Measurements from ENCODE around the gene PTPRM. TPM values are rescaled to one million over a fixed set of nuclear protein-coding genes. Genes with fewer than 3 reads are reported as not detected.

PTPRM gene
- total RNA-seq, 1 experiment from 2014 or later: 6.2 TPM

DNA sequence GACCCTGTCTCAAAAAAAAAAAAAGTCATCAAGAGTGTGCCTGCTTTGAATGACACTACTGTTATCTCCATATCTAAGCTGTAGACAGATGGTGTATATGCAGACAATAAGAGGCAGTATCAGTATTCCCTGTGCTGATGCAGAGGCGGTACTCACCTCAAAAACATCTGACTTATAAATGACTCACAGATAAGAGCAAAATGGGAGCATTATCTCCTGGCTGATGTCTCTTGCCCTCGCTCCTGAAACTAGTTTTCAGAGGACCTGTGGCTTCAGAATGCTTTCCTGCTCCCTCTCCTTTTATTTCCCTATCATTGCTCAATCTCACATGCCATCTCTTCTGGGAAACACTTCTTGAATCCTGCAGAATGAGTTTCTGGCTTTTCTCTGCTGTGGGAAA lies 289.6 kb downstream of the PTPRM start:
- H3K56ac ChIP-seq (ENCODE audit: insufficient read length, low read depth, low read length): no peak overlapping the region
- H3K18ac ChIP-seq (ENCODE audit: insufficient read length, low read depth, low read length): no peak overlapping the region
- no peak overlapping the region for H3K14ac ChIP-seq (ENCODE audit: insufficient read depth, low read length)
- no peak overlapping the region for H4K5ac ChIP-seq (ENCODE audit: insufficient read length, low read depth, low read length)
- H3K4ac ChIP-seq (ENCODE audit: low read depth, low read length): no peak overlapping the region
- WGBS (ENCODE audit: extremely low coverage, insufficient read length, low lambda C conversion rate): no CpG with 5 or more reads among the region's 2 CpGs
- H3K27me3 Mint-ChIP-seq (ENCODE audit: low read depth): no peaks in the 10 kb centered on the region
- no peaks in the 10 kb centered on the region for H3K27me3 ChIP-seq (ENCODE audit: insufficient read depth, low read length)
- H3K36me3 Mint-ChIP-seq (ENCODE audit: insufficient read depth in 1 of 3, low read depth in 3 of 3): peaks cover 0 to 2% (median 0%) of the 10 kb centered on the region in 3 experiments; a peak in 2 of 7 replicates
- H2BK15ac ChIP-seq (ENCODE audit: low read depth, low read length): no peak overlapping the region
- no peak overlapping the region for H3K4me2 ChIP-seq (ENCODE audit: insufficient read depth, insufficient read length, low read length)
- no peak overlapping the region for H2AK5ac ChIP-seq (ENCODE audit: insufficient read length, low read length)
- no peak overlapping the region for H3K4me3 Mint-ChIP-seq
- H2BK12ac ChIP-seq (ENCODE audit: insufficient read length, low read depth, low read length): no peak overlapping the region
- H3K79me1 ChIP-seq (ENCODE audit: insufficient read depth, low read depth, low read length, poor library complexity, severe bottlenecking): no peaks in the 10 kb centered on the region
- no peak overlapping the region for H4K91ac ChIP-seq (ENCODE audit: insufficient read length, low read depth, low read length)
- H3K9ac ChIP-seq (ENCODE audit: extremely low read depth, insufficient read length, low read length): no peak overlapping the region
- DNase-seq: no peak
- H2BK120ac ChIP-seq (ENCODE audit: low read depth, low read length, poor library complexity, severe bottlenecking): no peak overlapping the region
- no peaks in the 10 kb centered on the region for H3K79me2 ChIP-seq (ENCODE audit: insufficient read depth, low read length)
- no peak overlapping the region for H2AFZ ChIP-seq (ENCODE audit: low read length)
- H2BK5ac ChIP-seq (ENCODE audit: insufficient read length, low read length): no peak overlapping the region
- H3K9me3 ChIP-seq (ENCODE audit: control insufficient read depth, low read depth, low read length): no peaks in the 10 kb centered on the region
- peaks cover 3 to 4% of the 10 kb centered on the region in 2 experiments; a peak in 2 of 5 replicates for H3K9me3 Mint-ChIP-seq
- H4K20me1 ChIP-seq (ENCODE audit: control insufficient read depth, insufficient read depth, insufficient read length): no peaks in the 10 kb centered on the region
- TF ChIP-seq, protein P1, sequence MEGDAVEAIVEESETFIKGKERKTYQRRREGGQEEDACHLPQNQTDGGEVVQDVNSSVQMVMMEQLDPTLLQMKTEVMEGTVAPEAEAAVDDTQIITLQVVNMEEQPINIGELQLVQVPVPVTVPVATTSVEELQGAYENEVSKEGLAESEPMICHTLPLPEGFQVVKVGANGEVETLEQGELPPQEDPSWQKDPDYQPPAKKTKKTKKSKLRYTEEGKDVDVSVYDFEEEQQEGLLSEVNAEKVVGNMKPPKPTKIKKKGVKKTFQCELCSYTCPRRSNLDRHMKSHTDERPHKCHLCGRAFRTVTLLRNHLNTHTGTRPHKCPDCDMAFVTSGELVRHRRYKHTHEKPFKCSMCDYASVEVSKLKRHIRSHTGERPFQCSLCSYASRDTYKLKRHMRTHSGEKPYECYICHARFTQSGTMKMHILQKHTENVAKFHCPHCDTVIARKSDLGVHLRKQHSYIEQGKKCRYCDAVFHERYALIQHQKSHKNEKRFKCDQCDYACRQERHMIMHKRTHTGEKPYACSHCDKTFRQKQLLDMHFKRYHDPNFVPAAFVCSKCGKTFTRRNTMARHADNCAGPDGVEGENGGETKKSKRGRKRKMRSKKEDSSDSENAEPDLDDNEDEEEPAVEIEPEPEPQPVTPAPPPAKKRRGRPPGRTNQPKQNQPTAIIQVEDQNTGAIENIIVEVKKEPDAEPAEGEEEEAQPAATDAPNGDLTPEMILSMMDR (conservative IDR thresholded peaks at IDR 0.05): no peak
- H3K23me2 ChIP-seq (ENCODE audit: insufficient read length, low read depth, low read length, poor library complexity, severe bottlenecking): no peaks in the 10 kb centered on the region
- H3T11ph ChIP-seq (ENCODE audit: low read length): no peak overlapping the region
- H4K8ac ChIP-seq (replicated peaks; ENCODE audit: insufficient read length, low read depth, low read length): no peak overlapping the region
- H3K27ac ChIP-seq (ENCODE audit: insufficient read length, low read depth, low read length): no peak overlapping the region
- no peaks in the 10 kb centered on the region for H3K4me1 ChIP-seq (ENCODE audit: insufficient read depth, low read length)
- no peak overlapping the region for H3K27ac Mint-ChIP-seq
- no peaks in the 10 kb centered on the region for H3K4me1 Mint-ChIP-seq
- H2BK20ac ChIP-seq (ENCODE audit: low read depth, low read length, poor library complexity, severe bottlenecking): no peak overlapping the region
- no peak overlapping the region for H3K23ac ChIP-seq (ENCODE audit: insufficient read length, low read depth, low read length)
